Neural progenitor cell (in vitro differentiated cells): Measurements from ENCODE around the gene HEATR5A.

Source experiments
- CTCF ChIP-seq: fragments of 200-600 bp; sonication (generic); IDR thresholded peaks from 2 replicates; pipeline ENCODE4 v1.5.1; 2017; ENCODE audit warnings: antibody characterized with exemption, mild to moderate bottlenecking
- EZH2phosphoT487 ChIP-seq: fragments of 200-600 bp; sonication (generic); IDR thresholded peaks from 2 replicates; pipeline ENCODE4 v1.6.1; 2017; ENCODE audit warnings: antibody characterized with exemption

DNA sequence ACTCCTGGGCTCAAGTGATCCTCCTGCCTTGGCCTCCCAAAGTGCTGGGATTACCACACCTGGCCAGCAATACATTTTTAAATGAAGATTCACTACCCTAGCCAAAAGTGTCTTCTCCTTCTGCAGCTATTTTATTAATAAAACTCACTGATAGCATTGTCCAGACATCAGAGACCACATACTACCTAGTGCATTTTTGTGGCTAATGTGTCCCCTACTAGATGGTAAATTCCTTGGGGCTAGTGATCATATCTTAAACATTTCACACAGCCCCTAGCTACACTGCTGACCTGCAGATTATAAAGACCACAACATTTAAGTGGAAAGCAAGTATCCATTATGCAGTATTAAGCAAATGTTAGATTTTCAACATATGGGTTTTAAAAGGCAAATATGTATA, 19.9 kb upstream of the HEATR5A start:
- TF ChIP-seq CTCF (no peak), EZH2phosphoT487 (no peak)
